NCI-H526 treated with DMSO at 0.1 percent for 48 hours (cell line): ENCODE data around the gene VCAN.

Source experiments
- DNase-seq: peaks from one replicate; lab custom pipeline; 2025; lab: John Stamatoyannopoulos, UW

VCAN gene

GRCh38 chr5:83494666-83495065 lies 23.1 kb downstream of the VCAN start:
- no peak for DNase-seq

- DNase-seq: no peak
Measured at GRCh38 chr5:83496626-83497025, 25.1 kb downstream of the VCAN start.

GRCh38 chr5:83498585-83498984 lies 27.0 kb downstream of the VCAN start:
- DNase-seq: no peak

- DNase-seq: no peak
Measured at GRCh38 chr5:83503662-83504061, 32.1 kb downstream of the VCAN start.

- DNase-seq: no peak
Measured at GRCh38 chr5:83507431-83507830, 35.9 kb downstream of the VCAN start.

GRCh38 chr5:83509540-83509939 lies 38.0 kb downstream of the VCAN start:
- DNase-seq: no peak

GRCh38 chr5:83510260-83510659 lies 38.7 kb downstream of the VCAN start:
- DNase-seq: no peak

- DNase-seq: no peak
Measured at GRCh38 chr5:83512061-83512745, 40.7 kb downstream of the VCAN start.

- DNase-seq: no peak
Measured at GRCh38 chr5:83513081-83513480, 41.5 kb downstream of the VCAN start.

GRCh38 chr5:83513491-83513890 lies 41.9 kb downstream of the VCAN start:
- DNase-seq: no peak

GRCh38 chr5:83516377-83516776 lies 44.8 kb downstream of the VCAN start:
- DNase-seq: no peak

GRCh38 chr5:83517072-83517687 lies 45.6 kb downstream of the VCAN start:
- no peak for DNase-seq

GRCh38 chr5:83517688-83518085 lies 46.1 kb downstream of the VCAN start:
- no peak for DNase-seq

GRCh38 chr5:83518319-83519061 lies 46.9 kb downstream of the VCAN start:
- no peak for DNase-seq

- DNase-seq: no peak
Measured at GRCh38 chr5:83522446-83522845, 50.9 kb downstream of the VCAN start.

GRCh38 chr5:83523929-83524328 lies 52.4 kb downstream of the VCAN start:
- no peak for DNase-seq

- no peak for DNase-seq
Measured at GRCh38 chr5:83524345-83524744, 52.8 kb downstream of the VCAN start.

- DNase-seq: no peak
Measured at GRCh38 chr5:83524991-83525390, 53.4 kb downstream of the VCAN start.

GRCh38 chr5:83526289-83526688 lies 54.7 kb downstream of the VCAN start:
- no peak for DNase-seq

GRCh38 chr5:83527221-83527620 lies 55.7 kb downstream of the VCAN start:
- DNase-seq: no peak

- no peak for DNase-seq
Measured at GRCh38 chr5:83527722-83528438, 56.3 kb downstream of the VCAN start.

GRCh38 chr5:83528439-83528769 lies 56.9 kb downstream of the VCAN start:
- DNase-seq: no peak

GRCh38 chr5:83530193-83530592 lies 58.6 kb downstream of the VCAN start:
- no peak for DNase-seq
